ENCODE results near the gene KPTN.

GRCh38 chr19:47444388-47444821 lies 39.6 kb downstream of the KPTN start:
- no peak for TF ChIP-seq POLR2A (IDR thresholded peaks at IDR 0.05; ENCODE audit: low read length)
- no peak for TF ChIP-seq GATA1 (IDR thresholded peaks at IDR 0.05; ENCODE audit: low read depth, low read length)

All from erythroblast (primary cell).